CD4-positive, alpha-beta T cell (primary cell): ENCODE results near the gene PRR3. TPM values are rescaled to one million over a fixed set of nuclear protein-coding genes. Genes with fewer than 3 reads are reported as not detected.
A peak's percentile ranks its signal among the peaks of the same experiment; 100 is the strongest.

Experiments used
- ATAC-seq: fragments of 200-7000 bp; cut with Tn5 transposase; one replicate; pipeline ENCODE4 v1.10.0; 2022; ENCODE audit warnings: mild to moderate bottlenecking; ENCODE audit not compliant: poor library complexity
- CTCF ChIA-PET: fragments of 350-600 bp; sonication (Branson Sonifier 250); formaldehyde crosslinking; loops from one replicate; lab custom pipeline; 2021; ENCODE audit warnings: antibody characterized with exemption, inconsistent platforms; lab: Charles Lee
- POLR2A ChIA-PET: fragments of 350-600 bp; sonication (Branson Sonifier 250); formaldehyde crosslinking; loops from one replicate; lab custom pipeline; 2021; ENCODE audit warnings: antibody characterized with exemption, inconsistent platforms; lab: Charles Lee
- DNase-seq, 14 experiments: peaks; one replicate each; pipeline ENCODE4 v3.0.0-alpha.2; 2013 to 2020; ENCODE audit warnings: mixed read lengths in 2 of 14
- H3K27ac ChIP-seq, 2 donors: one replicate each; pipeline versions ENCODE4 v1.5.1 to v1.7.0; 2013; ENCODE audit warnings: low read length in 2 of 2, low read depth in 1 of 2, mild to moderate bottlenecking in 1 of 2
- H3K27me3 ChIP-seq, 2 experiments: 1 replicate in 1 of 2; 2 replicates in 1 of 2; pipeline versions ENCODE4 v1.6.1 to v1.7.0; 2013; ENCODE audit warnings: low read length in 2 of 2, control low read depth in 1 of 2, mild to moderate bottlenecking in 1 of 2, moderate library complexity in 1 of 2; ENCODE audit not compliant: insufficient read depth in 2 of 2, control insufficient read depth in 1 of 2
- H3K36me3 ChIP-seq: one replicate; pipeline ENCODE4 v1.6.1; 2013; ENCODE audit warnings: low read length, control low read depth; ENCODE audit not compliant: insufficient read depth
- H3K4me1 ChIP-seq: one replicate; pipeline ENCODE4 v1.6.1; 2013; ENCODE audit warnings: low read length, control low read depth; ENCODE audit not compliant: insufficient read depth
- H3K4me3 ChIP-seq: one replicate; pipeline ENCODE4 v1.5.1; 2013; ENCODE audit warnings: mild to moderate bottlenecking, low read length, moderate library complexity
- H3K9me3 ChIP-seq, 2 experiments: 1 replicate in 1 of 2; 2 replicates in 1 of 2; pipeline versions ENCODE4 v1.6.1 to v1.7.0; 2013; ENCODE audit warnings: low read length in 2 of 2, mild to moderate bottlenecking in 2 of 2, control low read depth in 1 of 2, moderate library complexity in 1 of 2; ENCODE audit not compliant: control insufficient read depth in 1 of 2, insufficient read depth in 1 of 2
- H3K27ac Mint-ChIP-seq: one replicate; pipeline ENCODE4 v1.8.0; 2020; ENCODE audit warnings: mixed read lengths
- H3K27me3 Mint-ChIP-seq: one replicate; pipeline ENCODE4 v1.8.0; 2021; ENCODE audit warnings: mixed read lengths
- H3K36me3 Mint-ChIP-seq: one replicate; pipeline ENCODE4 v1.8.0; 2021; ENCODE audit warnings: low read depth, mixed read lengths
- H3K4me1 Mint-ChIP-seq: one replicate; pipeline ENCODE4 v1.8.0; 2021; ENCODE audit warnings: low read depth, mixed read lengths
- H3K4me3 Mint-ChIP-seq: one replicate; pipeline ENCODE4 v1.8.0; 2020; ENCODE audit warnings: mild to moderate bottlenecking, mixed read lengths
- H3K9me3 Mint-ChIP-seq: one replicate; pipeline ENCODE4 v1.8.0; 2020; ENCODE audit warnings: mixed read lengths
- intact Hi-C, 2 experiments: fragments of 100-400 bp; cut with DNase I in 1 of 2; cut with micrococcal nuclease in 1 of 2; formaldehyde crosslinking; loops; one replicate each; pipeline versions ENCODE4 v1.15.1 to v1.9.0; 2023 to 2025; cut with DNase I, micrococcal nuclease
- total RNA-seq, 174 experiments: library from RNA in 2 of 174; stranded (reverse) in 2 of 174; gene quantifications; one replicate each; pipeline ENCODE4 v1.2.3 and lab custom pipeline; 2021 to 2026
- TF ChIP-seq, protein P1 (sequence below): fragments of 200-600 bp; IDR thresholded peaks from one replicate; pipeline ENCODE4 v1.8.0; 2022; ENCODE audit warnings: antibody characterized with exemption, mild to moderate bottlenecking

Gene PRR3
- total RNA-seq, 2 experiments from 2014 or later = 10.3 to 13.2 TPM

DNA sequence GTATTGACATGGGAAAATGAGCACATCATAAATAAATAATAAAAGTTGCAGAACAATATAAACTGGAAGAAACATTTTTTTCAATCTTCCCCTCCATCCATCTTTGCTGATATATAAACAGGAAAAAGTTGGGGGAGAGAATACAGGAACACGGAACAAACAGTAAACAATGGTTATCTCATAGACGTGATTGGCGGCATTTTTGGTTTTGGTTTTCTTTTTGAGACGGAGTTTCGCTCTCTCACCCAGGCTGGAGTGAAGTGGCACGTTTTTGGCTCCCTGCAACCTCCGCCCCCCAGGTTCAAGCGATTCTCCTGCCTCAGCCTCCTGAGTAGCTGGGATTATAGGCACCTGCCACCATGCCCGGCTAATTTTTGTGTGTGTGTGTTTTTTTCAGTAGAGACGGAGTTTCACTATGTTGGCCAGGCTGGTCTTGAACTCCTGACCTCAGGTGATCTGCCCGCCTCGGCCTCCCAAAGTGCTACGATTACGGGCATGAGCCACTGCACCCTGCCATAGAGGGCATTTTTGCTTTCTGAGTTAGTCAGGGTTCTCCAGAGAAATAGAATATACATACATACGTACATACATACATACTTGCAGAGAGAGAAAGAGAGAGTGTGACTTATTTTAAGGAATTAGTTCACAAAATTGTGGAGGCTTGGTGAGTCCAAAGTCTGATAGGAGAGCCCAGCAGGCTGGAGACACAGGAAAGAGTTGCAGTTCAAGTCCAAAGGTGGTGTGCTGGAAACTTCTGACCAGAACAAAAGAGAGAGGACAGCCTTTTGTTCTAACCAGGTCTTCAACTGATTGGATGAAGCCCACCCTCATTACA lies 23.4 kb upstream of the PRR3 start:
- no peaks in the 10 kb centered on the region for H3K9me3 Mint-ChIP-seq
- H3K4me1 Mint-ChIP-seq = peaks cover 41% of the 10 kb centered on the region
- peak overlapping the region; percentile 90 for H3K4me3 Mint-ChIP-seq
- peaks cover 40% of the 10 kb centered on the region for H3K4me1 ChIP-seq
- H3K4me3 ChIP-seq = peak overlapping the region; percentile 29
- ChIA-PET POLR2A (interaction anchor here (1.1 to 2.9 kb wide), 4 partner anchors 13 to 41 kb away, joined by 3 to 87 read pairs (median 14); no protein-coding TSS in a partner anchor), CTCF (interaction anchor here (0.6 to 2.3 kb wide), 6 partner anchors 8 to 92 kb away, joined by 3 to 34 read pairs (median 18); no protein-coding TSS in a partner anchor)
- H3K27ac ChIP-seq = no peak overlapping the region
- H3K27me3 Mint-ChIP-seq = no peaks in the 10 kb centered on the region
- intact Hi-C loops = loop anchor here (2.0 kb wide), 3 partner anchors 17 to 51 kb away; no protein-coding TSS in a partner anchor
- peaks cover 5% of the 10 kb centered on the region for H3K36me3 Mint-ChIP-seq
- H3K36me3 ChIP-seq = no peaks in the 10 kb centered on the region
- TF ChIP-seq, protein P1, sequence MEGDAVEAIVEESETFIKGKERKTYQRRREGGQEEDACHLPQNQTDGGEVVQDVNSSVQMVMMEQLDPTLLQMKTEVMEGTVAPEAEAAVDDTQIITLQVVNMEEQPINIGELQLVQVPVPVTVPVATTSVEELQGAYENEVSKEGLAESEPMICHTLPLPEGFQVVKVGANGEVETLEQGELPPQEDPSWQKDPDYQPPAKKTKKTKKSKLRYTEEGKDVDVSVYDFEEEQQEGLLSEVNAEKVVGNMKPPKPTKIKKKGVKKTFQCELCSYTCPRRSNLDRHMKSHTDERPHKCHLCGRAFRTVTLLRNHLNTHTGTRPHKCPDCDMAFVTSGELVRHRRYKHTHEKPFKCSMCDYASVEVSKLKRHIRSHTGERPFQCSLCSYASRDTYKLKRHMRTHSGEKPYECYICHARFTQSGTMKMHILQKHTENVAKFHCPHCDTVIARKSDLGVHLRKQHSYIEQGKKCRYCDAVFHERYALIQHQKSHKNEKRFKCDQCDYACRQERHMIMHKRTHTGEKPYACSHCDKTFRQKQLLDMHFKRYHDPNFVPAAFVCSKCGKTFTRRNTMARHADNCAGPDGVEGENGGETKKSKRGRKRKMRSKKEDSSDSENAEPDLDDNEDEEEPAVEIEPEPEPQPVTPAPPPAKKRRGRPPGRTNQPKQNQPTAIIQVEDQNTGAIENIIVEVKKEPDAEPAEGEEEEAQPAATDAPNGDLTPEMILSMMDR = no peak
- ATAC-seq (no peak), DNase-seq (peak in 2 of 14 experiments; percentile 56 to 76)
- no peaks in the 10 kb centered on the region for H3K27me3 ChIP-seq
- peak overlapping the region; percentile 79 for H3K27ac Mint-ChIP-seq
- H3K9me3 ChIP-seq = no peaks in the 10 kb centered on the region

DNA sequence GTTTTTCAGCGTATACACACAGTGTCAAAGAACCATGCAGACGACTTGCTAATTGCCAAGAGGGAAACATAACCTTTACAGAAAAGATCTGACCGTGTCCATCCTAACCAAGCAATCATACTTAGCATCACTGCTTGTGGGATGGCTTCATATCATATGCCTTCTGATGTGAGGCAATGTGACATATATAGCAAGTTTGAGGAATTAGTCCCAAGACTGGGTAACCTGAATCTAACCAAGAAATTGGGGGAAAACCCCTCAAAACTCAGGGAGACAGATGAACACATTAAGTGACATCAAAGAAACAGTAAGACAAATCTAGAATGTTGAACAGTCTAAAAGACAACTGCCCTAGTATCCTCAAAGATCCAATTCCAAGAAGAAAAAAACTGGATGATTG lies 19.2 kb upstream of the PRR3 start:
- Histone ChIP-seq H3K9me3 (no peaks in the 10 kb centered on the region), H3K4me3 (no peak overlapping the region), H3K36me3 (no peaks in the 10 kb centered on the region), H3K4me1 (peaks cover 20% of the 10 kb centered on the region), H3K27me3 (no peaks in the 10 kb centered on the region), H3K27ac (no peak overlapping the region)
- Mint-ChIP-seq H3K4me1 (peaks cover 27% of the 10 kb centered on the region), H3K9me3 (no peaks in the 10 kb centered on the region), H3K36me3 (no peaks in the 10 kb centered on the region), H3K27me3 (no peaks in the 10 kb centered on the region), H3K4me3 (no peak overlapping the region), H3K27ac (no peak overlapping the region)
- ChIA-PET CTCF (interaction anchor here (1.2 to 2.3 kb wide), 2 partner anchors 56 kb away, joined by 3 to 9 read pairs; no protein-coding TSS in a partner anchor), POLR2A (interaction anchor here (2.7 to 8.6 kb wide), 2 partner anchors 45 kb away, joined by 10 to 120 read pairs; no protein-coding TSS in a partner anchor)
- TF ChIP-seq, protein P1 = no peak
- DNase-seq = no peak
- intact Hi-C loops = no loop called here
- no peak for ATAC-seq

DNA sequence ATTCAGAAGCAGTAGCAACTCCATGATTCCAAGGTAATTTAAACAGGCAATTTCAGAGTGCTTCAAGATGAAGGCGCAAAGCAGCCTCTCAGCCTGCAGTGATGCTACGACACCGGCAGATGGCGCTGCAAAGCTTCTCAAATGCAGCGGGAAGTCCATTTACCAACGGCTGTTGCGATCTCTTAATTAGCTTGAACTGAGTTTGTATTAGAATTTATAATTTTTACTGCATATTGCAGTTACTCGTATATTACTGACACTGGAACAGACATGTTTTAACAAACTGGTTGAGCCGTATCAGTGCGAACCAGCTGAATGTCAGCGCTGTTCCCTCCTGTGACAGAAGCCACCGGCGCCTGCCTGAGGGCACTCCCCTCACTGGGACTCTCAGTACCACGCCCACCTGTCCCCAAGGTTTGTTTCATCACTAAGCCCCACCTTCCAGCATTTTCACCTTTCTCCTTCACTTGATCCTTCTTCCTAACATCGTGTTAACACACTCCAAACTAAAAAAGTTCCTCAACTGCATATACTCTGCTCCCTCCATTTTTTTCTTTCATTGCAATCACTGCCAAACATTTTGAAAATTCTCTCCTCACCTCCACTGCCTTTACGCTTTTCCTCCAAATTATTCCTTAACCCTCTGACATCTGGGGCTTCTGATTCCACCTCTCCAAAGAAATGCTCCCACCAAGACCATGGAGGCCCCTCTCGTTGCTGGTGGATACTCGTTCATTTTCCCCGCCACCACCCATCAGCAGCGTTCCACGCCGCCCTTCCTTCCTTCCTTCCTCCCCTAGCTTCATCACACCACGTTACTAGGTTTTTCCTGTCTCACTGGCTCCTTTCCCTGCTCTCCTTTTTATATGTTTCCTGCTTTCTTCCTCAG lies 15.3 kb upstream of the PRR3 start:
- ChIA-PET CTCF (interaction anchor here (0.6 to 7.3 kb wide), 36 partner anchors 9 to 957 kb away, joined by 3 to 144 read pairs (median 6); partner anchors contain the start of genes ABCF1, GNL1 and PRR3), POLR2A (interaction anchor here (0.6 to 8.6 kb wide), 33 partner anchors 9 to 1161 kb away, joined by 3 to 120 read pairs (median 8); partner anchors contain the start of genes ABCF1, ABHD16A, C6orf136 and DHX16)
- Mint-ChIP-seq H3K27me3 (no peaks in the 10 kb centered on the region), H3K36me3 (peaks cover 11% of the 10 kb centered on the region), H3K27ac (peak overlapping the region; percentile 91), H3K4me3 (peak overlapping the region; percentile 86), H3K9me3 (no peaks in the 10 kb centered on the region), H3K4me1 (peaks cover 36% of the 10 kb centered on the region)
- Histone ChIP-seq H3K27ac (peak overlapping the region; percentile 52 to 68), H3K27me3 (no peaks in the 10 kb centered on the region), H3K9me3 (no peaks in the 10 kb centered on the region), H3K4me3 (peak overlapping the region; percentile 53), H3K36me3 (peaks cover 10% of the 10 kb centered on the region), H3K4me1 (peaks cover 33% of the 10 kb centered on the region)
- TF ChIP-seq, protein P1 = peak; percentile 98
- intact Hi-C loops = loop anchor here (1.0 to 5.0 kb wide), 5 partner anchors 15 to 181 kb away; partner anchors contain the start of genes DHX16 (in 1 of the 2), GNL1 (in 1 of the 2), PRR3 (in 1 of the 2) and TUBB (in 1 of the 2)
- ATAC-seq = peak; percentile 68
- DNase-seq = peak; percentile 69 to 93 (median 76)
